Epidermal melanocyte (primary cell): ENCODE measurements around the gene IQSEC1.

Experiments
- DNase-seq: peaks from one replicate; pipeline ENCODE4 v3.0.0; 2011; ENCODE audit warnings: low spot score; ENCODE audit not compliant: insufficient read length

Gene IQSEC1

GRCh38 chr3:13030684-13031083 is 42.5 kb downstream of the IQSEC1 start:
- no peak for DNase-seq

GRCh38 chr3:13028010-13028821 is 45.0 kb downstream of the IQSEC1 start:
- no peak for DNase-seq

- DNase-seq = no peak
Observed at GRCh38 chr3:13027154-13027553, 46.1 kb downstream of the IQSEC1 start.

- no peak for DNase-seq
Observed at GRCh38 chr3:13026534-13026933, 46.7 kb downstream of the IQSEC1 start.

GRCh38 chr3:13025778-13026518 is 47.3 kb downstream of the IQSEC1 start:
- no peak for DNase-seq

- no peak for DNase-seq
Observed at GRCh38 chr3:13025090-13025489, 48.1 kb downstream of the IQSEC1 start.

- DNase-seq = no peak
Observed at GRCh38 chr3:13024765-13025065, 48.5 kb downstream of the IQSEC1 start.

- DNase-seq = no peak
Observed at GRCh38 chr3:13023971-13024764, 49.1 kb downstream of the IQSEC1 start.

GRCh38 chr3:13023235-13023970 is 49.8 kb downstream of the IQSEC1 start:
- DNase-seq = no peak

- DNase-seq = no peak
Observed at GRCh38 chr3:13022348-13023234, 50.6 kb downstream of the IQSEC1 start.

GRCh38 chr3:13021141-13022114 is 51.8 kb downstream of the IQSEC1 start:
- DNase-seq = no peak

GRCh38 chr3:13020159-13020750 is 53.0 kb downstream of the IQSEC1 start:
- no peak for DNase-seq

GRCh38 chr3:13019243-13020095 is 53.8 kb downstream of the IQSEC1 start:
- DNase-seq = peak; percentile 34

- no peak for DNase-seq
Observed at GRCh38 chr3:13018561-13019242, 54.5 kb downstream of the IQSEC1 start.

- no peak for DNase-seq
Observed at GRCh38 chr3:13018043-13018451, 55.2 kb downstream of the IQSEC1 start.

GRCh38 chr3:13017361-13018042 is 55.7 kb downstream of the IQSEC1 start:
- no peak for DNase-seq
